Vagina (tissue), 2 donors: ENCODE data around the gene BMERB1. TPM values are rescaled to one million over a fixed set of nuclear protein-coding genes. Genes with fewer than 3 reads are reported as not detected.

Source experiments
- DNase-seq, 2 donors: peaks; one replicate each; pipeline ENCODE4 v3.0.0-alpha.2; 2017; ENCODE audit errors: extremely low spot score in 2 of 2
- H3K27ac ChIP-seq: fragments of 200-600 bp; sonication (generic); one replicate; pipeline ENCODE4 v1.5.1; 2019
- H3K27me3 ChIP-seq: fragments of 200-600 bp; sonication (generic); one replicate; pipeline ENCODE4 v1.5.1; 2019
- H3K36me3 ChIP-seq, 2 donors: fragments of 200-600 bp; sonication (generic); one replicate each; pipeline ENCODE4 v1.5.1; 2017 to 2019
- H3K4me1 ChIP-seq: fragments of 200-600 bp; sonication (generic); one replicate; pipeline ENCODE4 v1.5.1; 2019
- H3K4me3 ChIP-seq, 2 donors: fragments of 200-600 bp; sonication (generic); 1 replicate in 1 of 2; 2 replicates in 1 of 2; pipeline ENCODE4 v1.5.1; 2016 to 2019
- H3K9me3 ChIP-seq: fragments of 200-600 bp; sonication (generic); one replicate; pipeline ENCODE4 v1.5.1; 2019
- CTCF ChIP-seq, 3 experiments: fragments of 450-650 bp in 2 of 3; fragments of 200-600 bp in 1 of 3; sonication (generic) in 1 of 3; IDR thresholded peaks; one replicate each; pipeline ENCODE4 v1.5.1; 2017 to 2019; ENCODE audit warnings: antibody characterized with exemption in 3 of 3, mild to moderate bottlenecking in 2 of 3, moderate library complexity in 2 of 3
- POLR2A ChIP-seq, 2 donors: fragments of 450-650 bp; IDR thresholded peaks; one replicate each; pipeline ENCODE4 v1.6.1; 2017; ENCODE audit warnings: antibody characterized with exemption in 2 of 2, mild to moderate bottlenecking in 2 of 2, moderate library complexity in 2 of 2
- POLR2AphosphoS5 ChIP-seq, 2 donors: sonication (generic); formaldehyde crosslinking; IDR thresholded peaks; one replicate each; pipeline ENCODE4 v1.9.0; 2017; ENCODE audit warnings: antibody characterized with exemption in 2 of 2, mild to moderate bottlenecking in 2 of 2, low read depth in 1 of 2; ENCODE audit not compliant: insufficient read depth in 1 of 2
- intact Hi-C: fragments of 100-400 bp; cut with DNase I; formaldehyde crosslinking; loops from one replicate; pipeline ENCODE4 v1.15.1; 2023
- total RNA-seq: library from RNA; depleted of rRNA; stranded (reverse); fragments of >200 nt; gene quantifications from one replicate; pipeline ENCODE4 v1.2.3, GENCODE V29; 2016

BMERB1 gene
- total RNA-seq, 1 donor from 2014 or later, result 46.9 TPM

GRCh38 chr16:15493466-15494180 is 59.2 kb downstream of the BMERB1 start:
- peaks cover 32% of the 10 kb centered on the region for H3K4me1 ChIP-seq
- TF ChIP-seq POLR2AphosphoS5 (IDR thresholded peaks at IDR 0.05; ENCODE audit: insufficient read depth in 1 of 2, low read depth in 1 of 2) (peak in 1 of 2 donors; percentile 15), POLR2A (IDR thresholded peaks at IDR 0.05) (no peak), CTCF (IDR thresholded peaks at IDR 0.05) (no peak)

GRCh38 chr16:15494236-15494635 is 59.8 kb downstream of the BMERB1 start:
- no peaks in the 10 kb centered on the region for H3K36me3 ChIP-seq
- no peak overlapping the region for H3K4me3 ChIP-seq
- TF ChIP-seq POLR2AphosphoS5 (IDR thresholded peaks at IDR 0.05; ENCODE audit: insufficient read depth in 1 of 2, low read depth in 1 of 2) (no peak), CTCF (IDR thresholded peaks at IDR 0.05) (no peak), POLR2A (IDR thresholded peaks at IDR 0.05) (no peak)
- H3K9me3 ChIP-seq, result no peaks in the 10 kb centered on the region
- H3K27me3 ChIP-seq, result no peaks in the 10 kb centered on the region
- peaks cover 26% of the 10 kb centered on the region for H3K4me1 ChIP-seq
- H3K27ac ChIP-seq, result peak overlapping the region; percentile 79
- no peak for DNase-seq
- intact Hi-C loops, result loop anchor here (10.0 kb wide), 1 partner anchor 101 kb away; no protein-coding TSS in a partner anchor

More at GRCh38 chr16:15493466-15494180, 59.2 kb downstream of the BMERB1 start:
- H3K27ac ChIP-seq, result peak overlapping the region; percentile 79
- intact Hi-C loops, result loop anchor here (10.0 kb wide), 1 partner anchor 101 kb away; no protein-coding TSS in a partner anchor
- no peak overlapping the region for H3K4me3 ChIP-seq
- H3K9me3 ChIP-seq, result no peaks in the 10 kb centered on the region
- DNase-seq, result no peak
- no peaks in the 10 kb centered on the region for H3K27me3 ChIP-seq
- no peaks in the 10 kb centered on the region for H3K36me3 ChIP-seq

- no peaks in the 10 kb centered on the region for H3K36me3 ChIP-seq
- H3K4me3 ChIP-seq, result no peak overlapping the region
- H3K9me3 ChIP-seq, result no peaks in the 10 kb centered on the region
- DNase-seq, result no peak
- no peak overlapping the region for H3K27ac ChIP-seq
- TF ChIP-seq POLR2A (IDR thresholded peaks at IDR 0.05), result no peak
- no peak for TF ChIP-seq CTCF (IDR thresholded peaks at IDR 0.05)
- no peak for TF ChIP-seq POLR2AphosphoS5 (IDR thresholded peaks at IDR 0.05; ENCODE audit: insufficient read depth in 1 of 2, low read depth in 1 of 2)
- peaks cover 14% of the 10 kb centered on the region for H3K4me1 ChIP-seq
- no peaks in the 10 kb centered on the region for H3K27me3 ChIP-seq
- intact Hi-C loops, result loop anchor here (10.0 kb wide), 1 partner anchor 99 kb away; no protein-coding TSS in a partner anchor
These were observed 61.5 kb downstream of the BMERB1 start for GRCh38 chr16:15495898-15496297.

- H3K27me3 ChIP-seq, result no peaks in the 10 kb centered on the region
- no peaks in the 10 kb centered on the region for H3K9me3 ChIP-seq
- TF ChIP-seq CTCF (IDR thresholded peaks at IDR 0.05), result no peak
- TF ChIP-seq POLR2A (IDR thresholded peaks at IDR 0.05), result no peak
- no peak for TF ChIP-seq POLR2AphosphoS5 (IDR thresholded peaks at IDR 0.05; ENCODE audit: insufficient read depth in 1 of 2, low read depth in 1 of 2)
- H3K4me3 ChIP-seq, result no peak overlapping the region
- no peak overlapping the region for H3K27ac ChIP-seq
- DNase-seq, result no peak
- H3K4me1 ChIP-seq, result peaks cover 8% of the 10 kb centered on the region
- H3K36me3 ChIP-seq, result no peaks in the 10 kb centered on the region
- intact Hi-C loops, result loop anchor here (10.0 kb wide), 1 partner anchor 96 kb away; no protein-coding TSS in a partner anchor
These were observed 64.2 kb downstream of the BMERB1 start for GRCh38 chr16:15498427-15499175.
